Osteoblast (primary cell): ENCODE measurements around the gene FIGNL1. TPM values are rescaled to one million over a fixed set of nuclear protein-coding genes. Genes with fewer than 3 reads are reported as not detected.

Experiments
- DNase-seq: peaks from one replicate; pipeline ENCODE4 v3.0.0; 2011; ENCODE audit warnings: low spot score, mixed read lengths; ENCODE audit not compliant: insufficient read length; ENCODE audit errors: missing footprints
- H2AFZ ChIP-seq: 2 replicates; pipeline ENCODE4 v1.6.0; 2011; ENCODE audit warnings: mild to moderate bottlenecking, low read length
- H3K27ac ChIP-seq: 2 replicates; pipeline ENCODE4 v1.5.1; 2011; ENCODE audit warnings: mild to moderate bottlenecking, low read depth, low read length, moderate library complexity
- H3K27me3 ChIP-seq: 2 replicates; pipeline ENCODE4 v1.6.0; 2012; ENCODE audit warnings: mild to moderate bottlenecking, control low read depth, inconsistent platforms, low read length, moderate library complexity; ENCODE audit not compliant: insufficient read depth
- H3K36me3 ChIP-seq: 2 replicates; pipeline ENCODE4 v1.5.1; 2011; ENCODE audit warnings: mild to moderate bottlenecking, low read length, control low read depth, moderate library complexity; ENCODE audit not compliant: insufficient read depth
- H3K4me1 ChIP-seq: 2 replicates; pipeline ENCODE4 v1.5.1; 2011; ENCODE audit warnings: mild to moderate bottlenecking, low read length, control low read depth, moderate library complexity; ENCODE audit not compliant: insufficient read depth
- H3K4me2 ChIP-seq: 2 replicates; pipeline ENCODE4 v1.6.0; 2011; ENCODE audit warnings: mild to moderate bottlenecking, low read length; ENCODE audit not compliant: insufficient read depth
- H3K4me3 ChIP-seq: fragments of 200-600 bp; sonication (generic); 3 replicates; pipeline ENCODE4 v1.5.1; 2012; ENCODE audit warnings: mild to moderate bottlenecking, low read length, inconsistent platforms; ENCODE audit not compliant: insufficient read depth
- H3K79me2 ChIP-seq: 2 replicates; pipeline ENCODE4 v1.6.0; 2012; ENCODE audit warnings: mild to moderate bottlenecking, low read length, control low read depth, inconsistent platforms; ENCODE audit not compliant: insufficient read depth
- H3K9me3 ChIP-seq: 2 replicates; pipeline ENCODE4 v1.5.1; 2011; ENCODE audit warnings: low read depth, low read length, control low read depth
- H4K20me1 ChIP-seq: 2 replicates; pipeline ENCODE4 v1.6.0; 2012; ENCODE audit warnings: mild to moderate bottlenecking, low read length, control low read depth; ENCODE audit not compliant: insufficient read depth
- CTCF ChIP-seq: IDR thresholded peaks from 2 replicates; pipeline ENCODE4 v1.5.1; 2011; ENCODE audit warnings: mild to moderate bottlenecking, low read depth, low read length, moderate library complexity; ENCODE audit errors: extremely low read depth
- total RNA-seq: library from RNA; depleted of rRNA; stranded (reverse); fragments of >200 nt; gene quantifications from 2 replicates; pipeline ENCODE4 v1.2.3, GENCODE V29; 2012

The FIGNL1 gene
- total RNA-seq, 1 donor = 6.5 TPM

- peak overlapping the region; percentile 41 for H3K27ac ChIP-seq
- DNase-seq = no peak
- H3K4me3 ChIP-seq = peak overlapping the region; percentile 86
- no peaks in the 10 kb centered on the region for H3K79me2 ChIP-seq
- H2AFZ ChIP-seq = no peak overlapping the region
- peaks cover 6% of the 10 kb centered on the region for H3K36me3 ChIP-seq
- H3K27me3 ChIP-seq = peaks cover 7% of the 10 kb centered on the region
- peak overlapping the region; percentile 90 for H3K4me2 ChIP-seq
- H4K20me1 ChIP-seq = no peaks in the 10 kb centered on the region
- TF ChIP-seq CTCF = no peak
- H3K9me3 ChIP-seq = no peaks in the 10 kb centered on the region
- peaks cover 21% of the 10 kb centered on the region for H3K4me1 ChIP-seq
Measured at GRCh38 chr7:50449501-50449880, 659 bp downstream of the FIGNL1 start.

GRCh38 chr7:50448823-50449222 is 1.3 kb downstream of the FIGNL1 start:
- no peak for DNase-seq
- Histone ChIP-seq H3K4me3 (no peak overlapping the region), H2AFZ (no peak overlapping the region), H3K4me2 (peak overlapping the region; percentile 90), H3K27ac (no peak overlapping the region), H4K20me1 (no peaks in the 10 kb centered on the region), H3K79me2 (no peaks in the 10 kb centered on the region), H3K36me3 (peaks cover 6% of the 10 kb centered on the region), H3K4me1 (peaks cover 21% of the 10 kb centered on the region), H3K27me3 (peaks cover 2% of the 10 kb centered on the region), H3K9me3 (no peaks in the 10 kb centered on the region)
- TF ChIP-seq CTCF = no peak

- no peak overlapping the region for H2AFZ ChIP-seq
- no peaks in the 10 kb centered on the region for H3K79me2 ChIP-seq
- H3K4me2 ChIP-seq = peak overlapping the region; percentile 23
- H3K36me3 ChIP-seq = peaks cover 6% of the 10 kb centered on the region
- H4K20me1 ChIP-seq = no peaks in the 10 kb centered on the region
- no peak overlapping the region for H3K4me3 ChIP-seq
- TF ChIP-seq CTCF = no peak
- H3K9me3 ChIP-seq = no peaks in the 10 kb centered on the region
- H3K27me3 ChIP-seq = no peaks in the 10 kb centered on the region
- H3K27ac ChIP-seq = no peak overlapping the region
- DNase-seq = no peak
- peaks cover 21% of the 10 kb centered on the region for H3K4me1 ChIP-seq
Measured at GRCh38 chr7:50446542-50446960, 3.6 kb downstream of the FIGNL1 start.

- Histone ChIP-seq H3K4me2 (no peak overlapping the region), H3K36me3 (no peaks in the 10 kb centered on the region), H3K27ac (peak overlapping the region; percentile 67), H3K79me2 (no peaks in the 10 kb centered on the region), H3K27me3 (no peaks in the 10 kb centered on the region), H2AFZ (no peak overlapping the region), H4K20me1 (no peaks in the 10 kb centered on the region), H3K4me1 (peaks cover 18% of the 10 kb centered on the region), H3K4me3 (no peak overlapping the region), H3K9me3 (no peaks in the 10 kb centered on the region)
- no peak for DNase-seq
- TF ChIP-seq CTCF = no peak
Measured at GRCh38 chr7:50436133-50436806, 13.9 kb downstream of the FIGNL1 start.
